Epithelial cell of esophagus (primary cell): ENCODE results near the gene GLB1L2.

Source experiments
- DNase-seq: peaks from one replicate; pipeline ENCODE4 v3.0.0; 2010; ENCODE audit warnings: low read depth
- H3K4me3 ChIP-seq: 2 replicates; pipeline ENCODE4 v1.5.1; 2011; ENCODE audit warnings: mild to moderate bottlenecking, low read length, control low read depth
- CTCF ChIP-seq: IDR thresholded peaks from 2 replicates; pipeline ENCODE4 v1.5.1; 2011; ENCODE audit warnings: low read depth, mild to moderate bottlenecking, low read length, control low read depth, inconsistent platforms; ENCODE audit not compliant: insufficient read depth; ENCODE audit errors: missing control alignments

The GLB1L2 gene

GRCh38 chr11:134330611-134331353 is 1.0 kb upstream of the GLB1L2 start:
- no peak for TF ChIP-seq CTCF
- peak overlapping the region; percentile 40 for H3K4me3 ChIP-seq

GRCh38 chr11:134332189-134332631 is 422 bp downstream of the GLB1L2 start:
- H3K4me3 ChIP-seq = peak overlapping the region; percentile 61
- DNase-seq = peak; percentile 5

More at GRCh38 chr11:134330611-134331353, 1.0 kb upstream of the GLB1L2 start:
- no peak for DNase-seq

GRCh38 chr11:134332782-134333181 is 994 bp downstream of the GLB1L2 start:
- peak overlapping the region; percentile 61 for H3K4me3 ChIP-seq
- DNase-seq = no peak
- TF ChIP-seq CTCF = no peak

More at GRCh38 chr11:134332189-134332631, 422 bp downstream of the GLB1L2 start:
- TF ChIP-seq CTCF = no peak

- no peak for TF ChIP-seq CTCF
- DNase-seq = peak; percentile 15
- H3K4me3 ChIP-seq = no peak overlapping the region
Observed at GRCh38 chr11:134333312-134333711, 1.5 kb downstream of the GLB1L2 start.

GRCh38 chr11:134333946-134334345 is 2.2 kb downstream of the GLB1L2 start:
- TF ChIP-seq CTCF = no peak
- no peak for DNase-seq
- H3K4me3 ChIP-seq = no peak overlapping the region

GRCh38 chr11:134334796-134335571 is 3.2 kb downstream of the GLB1L2 start:
- H3K4me3 ChIP-seq = no peak overlapping the region
- no peak for TF ChIP-seq CTCF
- peak; percentile 5 for DNase-seq

- no peak for DNase-seq
- no peak overlapping the region for H3K4me3 ChIP-seq
- TF ChIP-seq CTCF = no peak
Observed at GRCh38 chr11:134337051-134337450, 5.3 kb downstream of the GLB1L2 start.
